OCI-LY1 (cell line): Measurements from ENCODE around the gene OR8B8.
"Not testable (repeated sequence)": the region's sequence is repeated elsewhere in the genome, so short reads cannot be mapped to it uniquely, and the experiment has no call there.

Experiments used
- H2AFZ ChIP-seq: fragments of 200-600 bp; sonication (generic), shearing (Covaris generic); 2 replicates; pipeline ENCODE4 v1.6.0; 2014; ENCODE audit warnings: antibody characterized with exemption, mild to moderate bottlenecking, low read length
- H3F3A ChIP-seq: fragments of 200-600 bp; sonication (generic), shearing (Covaris generic); 2 replicates; pipeline ENCODE4 v1.6.0; 2014; ENCODE audit warnings: mild to moderate bottlenecking, antibody characterized with exemption, low read length, moderate library complexity; ENCODE audit not compliant: insufficient read depth
- H3K27ac ChIP-seq: fragments of 200-600 bp; sonication (generic); 2 replicates; pipeline ENCODE4 v1.5.1; 2014; ENCODE audit warnings: low read length, mixed run types, mild to moderate bottlenecking, low read depth; ENCODE audit not compliant: poor library complexity, severe bottlenecking
- H3K27me3 ChIP-seq: fragments of 200-600 bp; sonication (generic); 2 replicates; pipeline ENCODE4 v1.6.0; 2014; ENCODE audit warnings: antibody characterized with exemption, mild to moderate bottlenecking, low read length, moderate library complexity; ENCODE audit not compliant: insufficient read depth
- H3K36me3 ChIP-seq: fragments of 200-600 bp; sonication (generic); 2 replicates; pipeline ENCODE4 v1.6.1; 2014; ENCODE audit warnings: mild to moderate bottlenecking, antibody characterized with exemption, low read length, moderate library complexity, mixed read lengths; ENCODE audit not compliant: insufficient read depth
- H3K4me1 ChIP-seq: fragments of 200-600 bp; sonication (generic); 2 replicates; pipeline ENCODE4 v1.5.1; 2014; ENCODE audit warnings: mild to moderate bottlenecking, low read length, moderate library complexity; ENCODE audit not compliant: insufficient read depth, severe bottlenecking
- H3K4me2 ChIP-seq: fragments of 200-600 bp; sonication (generic), shearing (Covaris generic); 2 replicates; pipeline ENCODE4 v1.6.1; 2014; ENCODE audit warnings: low read length
- H3K4me3 ChIP-seq: fragments of 200-600 bp; sonication (generic); 2 replicates; pipeline ENCODE4 v1.5.1; 2014; ENCODE audit warnings: low read length, low read depth, mild to moderate bottlenecking, mixed read lengths; ENCODE audit not compliant: poor library complexity, severe bottlenecking
- H3K79me2 ChIP-seq: fragments of 200-600 bp; shearing (Covaris generic); 2 replicates; pipeline ENCODE4 v1.6.1; 2016; ENCODE audit warnings: mixed run types, low read length, mixed read lengths; ENCODE audit not compliant: insufficient read depth
- H3K9ac ChIP-seq: fragments of 200-600 bp; sonication (generic), shearing (Covaris generic); 2 replicates; pipeline ENCODE4 v1.6.1; 2014; ENCODE audit warnings: mild to moderate bottlenecking, low read length, mixed read lengths
- H3K9me2 ChIP-seq: fragments of 200-600 bp; sonication (generic), shearing (Covaris generic); 2 replicates; pipeline ENCODE4 v1.6.1; 2014; ENCODE audit warnings: low read depth, mild to moderate bottlenecking, low read length, mixed read lengths
- H3K9me3 ChIP-seq: fragments of 200-600 bp; shearing (Covaris generic); 2 replicates; pipeline ENCODE4 v1.6.1; 2014; ENCODE audit warnings: low read length, mixed read lengths
- H4K20me1 ChIP-seq: fragments of 200-600 bp; sonication (generic), shearing (Covaris generic); 2 replicates; pipeline ENCODE4 v1.6.0; 2016; ENCODE audit warnings: mild to moderate bottlenecking, low read length; ENCODE audit not compliant: insufficient read depth
- EZH2 ChIP-seq: fragments of 200-600 bp; sonication (generic), shearing (Covaris generic); IDR thresholded peaks from 2 replicates; pipeline ENCODE4 v1.8.0; 2017; ENCODE audit warnings: borderline replicate concordance, mixed run types, mild to moderate bottlenecking, antibody characterized with exemption, low read length, moderate library complexity, mixed read lengths
- TF ChIP-seq, protein P1 (sequence below): fragments of 200-600 bp; sonication (generic), shearing (Covaris generic); IDR thresholded peaks from 2 replicates; pipeline ENCODE4 v1.5.1; 2017; ENCODE audit warnings: mild to moderate bottlenecking, antibody characterized with exemption, low read length, moderate library complexity, mixed read lengths

OR8B8 gene

DNA sequence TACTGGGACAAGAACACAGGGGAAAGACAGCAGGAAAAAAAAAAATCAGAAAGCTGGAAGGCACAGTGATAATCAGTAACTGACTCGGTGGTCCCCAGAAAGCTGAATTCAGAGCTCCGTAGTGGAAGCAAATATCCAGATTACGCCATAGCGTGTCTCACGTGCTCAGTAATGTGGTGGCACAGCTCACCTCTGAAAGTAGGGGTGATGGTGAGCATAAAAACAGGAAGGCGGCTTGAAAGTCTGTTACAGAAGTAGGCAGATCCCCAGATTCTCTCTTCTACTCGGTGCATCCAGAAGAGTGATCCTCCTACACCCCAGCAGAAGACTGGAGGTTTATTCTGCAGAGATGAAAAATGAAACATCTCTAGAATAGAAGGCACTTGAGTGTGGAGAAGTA, 35.6 kb downstream of the OR8B8 start:
- TF ChIP-seq, protein P1, sequence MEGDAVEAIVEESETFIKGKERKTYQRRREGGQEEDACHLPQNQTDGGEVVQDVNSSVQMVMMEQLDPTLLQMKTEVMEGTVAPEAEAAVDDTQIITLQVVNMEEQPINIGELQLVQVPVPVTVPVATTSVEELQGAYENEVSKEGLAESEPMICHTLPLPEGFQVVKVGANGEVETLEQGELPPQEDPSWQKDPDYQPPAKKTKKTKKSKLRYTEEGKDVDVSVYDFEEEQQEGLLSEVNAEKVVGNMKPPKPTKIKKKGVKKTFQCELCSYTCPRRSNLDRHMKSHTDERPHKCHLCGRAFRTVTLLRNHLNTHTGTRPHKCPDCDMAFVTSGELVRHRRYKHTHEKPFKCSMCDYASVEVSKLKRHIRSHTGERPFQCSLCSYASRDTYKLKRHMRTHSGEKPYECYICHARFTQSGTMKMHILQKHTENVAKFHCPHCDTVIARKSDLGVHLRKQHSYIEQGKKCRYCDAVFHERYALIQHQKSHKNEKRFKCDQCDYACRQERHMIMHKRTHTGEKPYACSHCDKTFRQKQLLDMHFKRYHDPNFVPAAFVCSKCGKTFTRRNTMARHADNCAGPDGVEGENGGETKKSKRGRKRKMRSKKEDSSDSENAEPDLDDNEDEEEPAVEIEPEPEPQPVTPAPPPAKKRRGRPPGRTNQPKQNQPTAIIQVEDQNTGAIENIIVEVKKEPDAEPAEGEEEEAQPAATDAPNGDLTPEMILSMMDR, result no peak
- TF ChIP-seq EZH2, result no peak
- H3K36me3 ChIP-seq, result no peaks in the 10 kb centered on the region
- no peak overlapping the region for H3K4me3 ChIP-seq
- H3F3A ChIP-seq, result no peaks in the 10 kb centered on the region
- H3K27me3 ChIP-seq, result no peaks in the 10 kb centered on the region
- no peaks in the 10 kb centered on the region for H3K9me2 ChIP-seq
- H3K4me1 ChIP-seq, result no peaks in the 10 kb centered on the region
- H4K20me1 ChIP-seq, result no peaks in the 10 kb centered on the region
- no peak overlapping the region for H3K4me2 ChIP-seq
- no peaks in the 10 kb centered on the region for H3K9me3 ChIP-seq
- no peak overlapping the region for H3K9ac ChIP-seq
- H3K79me2 ChIP-seq, result no peaks in the 10 kb centered on the region
- no peak overlapping the region for H3K27ac ChIP-seq
- H2AFZ ChIP-seq, result no peak overlapping the region

DNA sequence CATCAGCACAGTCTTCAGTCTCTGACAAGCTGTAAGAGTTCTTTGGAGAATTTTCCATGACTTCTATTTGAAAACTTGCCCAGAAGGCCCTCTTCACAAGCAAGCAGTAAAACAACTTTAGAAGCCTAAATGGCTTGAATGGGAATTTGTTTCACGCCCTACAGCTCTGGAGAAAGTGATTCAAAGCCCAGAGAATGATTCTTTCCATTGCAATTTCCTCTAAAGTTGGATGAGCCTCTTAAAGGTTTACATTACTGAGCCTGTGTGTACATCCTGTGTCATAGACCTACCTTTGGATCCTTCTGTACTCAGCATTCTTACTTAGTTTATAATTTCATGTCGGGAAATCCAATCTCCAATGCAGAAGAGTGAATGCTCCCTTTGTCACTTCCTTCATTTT, 39.9 kb downstream of the OR8B8 start:
- no peaks in the 10 kb centered on the region for H3K9me2 ChIP-seq

DNA sequence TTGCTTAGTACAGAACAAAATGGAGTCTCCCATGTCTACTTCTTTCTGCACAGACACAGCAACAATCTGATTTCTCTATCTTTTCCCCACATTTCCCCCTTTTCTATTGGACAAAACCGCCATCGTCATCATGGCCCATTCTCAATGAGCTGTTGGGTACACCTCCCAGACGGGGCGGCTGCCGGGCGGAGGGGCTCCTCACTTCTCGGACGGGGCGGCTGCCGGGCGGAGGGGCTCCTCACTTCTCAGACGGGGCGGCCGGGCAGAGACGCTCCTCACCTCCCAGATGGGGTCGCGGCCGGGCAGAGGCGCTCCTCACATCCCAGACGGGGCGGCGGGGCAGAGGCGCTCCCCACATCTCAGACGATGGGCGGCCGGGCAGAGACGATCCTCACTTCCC, 42.3 kb downstream of the OR8B8 start:
- H3K27ac ChIP-seq, H3K9me2 ChIP-seq, H3K9ac ChIP-seq, H3K4me3 ChIP-seq, H3K4me1 ChIP-seq, H3K27me3 ChIP-seq, H2AFZ ChIP-seq, H4K20me1 ChIP-seq, H3K4me2 ChIP-seq, H3K79me2 ChIP-seq, H3K9me3 ChIP-seq, H3K36me3 ChIP-seq, H3F3A ChIP-seq: not testable (repeated sequence)

More for the DNA sequence above, 39.9 kb downstream of the OR8B8 start:
- no peaks in the 10 kb centered on the region for H4K20me1 ChIP-seq
- H3K9me3 ChIP-seq, result no peaks in the 10 kb centered on the region
- H3K4me2 ChIP-seq, result no peak overlapping the region
- H3K4me1 ChIP-seq, result no peaks in the 10 kb centered on the region
- no peak overlapping the region for H3K9ac ChIP-seq
- no peaks in the 10 kb centered on the region for H3K27me3 ChIP-seq
- no peak overlapping the region for H3K4me3 ChIP-seq
- H3K36me3 ChIP-seq, result no peaks in the 10 kb centered on the region
- H2AFZ ChIP-seq, result no peak overlapping the region
- no peaks in the 10 kb centered on the region for H3K79me2 ChIP-seq
- TF ChIP-seq, protein P1, result no peak
- TF ChIP-seq EZH2, result no peak
- no peaks in the 10 kb centered on the region for H3F3A ChIP-seq
- no peak overlapping the region for H3K27ac ChIP-seq

DNA sequence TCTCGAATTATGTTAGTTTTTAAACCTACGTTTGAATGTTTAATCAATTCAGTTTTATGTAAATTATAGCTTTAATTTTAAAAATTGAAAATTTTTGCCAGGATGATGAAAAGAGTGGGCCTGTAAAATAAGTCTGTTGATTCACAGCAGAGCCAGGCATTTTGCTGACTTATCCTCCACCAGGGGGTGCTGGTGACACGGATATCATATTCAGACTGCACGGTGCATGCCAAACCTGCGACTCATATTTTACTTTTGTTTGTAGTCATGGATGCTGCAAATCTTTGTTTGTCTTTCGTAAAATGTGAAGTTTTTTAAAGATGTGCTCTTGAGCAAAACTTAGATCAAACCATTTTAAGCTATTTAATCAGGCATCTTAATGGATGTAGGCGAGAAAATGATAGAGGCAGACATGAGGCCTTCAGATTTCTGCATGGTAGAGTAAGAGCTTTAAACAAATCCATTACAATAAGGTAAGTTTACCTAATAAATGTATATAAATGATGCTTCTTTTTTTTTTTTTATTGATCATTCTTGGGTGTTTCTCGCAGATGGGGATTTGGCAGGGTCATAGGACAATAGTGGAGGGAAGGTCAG, 43.1 kb downstream of the OR8B8 start:
- no peaks in the 10 kb centered on the region for H3K79me2 ChIP-seq
- H3K4me2 ChIP-seq, result no peak overlapping the region
- no peaks in the 10 kb centered on the region for H3K4me1 ChIP-seq
- no peak overlapping the region for H2AFZ ChIP-seq
- no peaks in the 10 kb centered on the region for H3K27me3 ChIP-seq
- H3F3A ChIP-seq, result no peaks in the 10 kb centered on the region
- no peak overlapping the region for H3K9ac ChIP-seq
- H3K4me3 ChIP-seq, result no peak overlapping the region
- TF ChIP-seq EZH2, result no peak
- TF ChIP-seq, protein P1, result peak; percentile 63
- H4K20me1 ChIP-seq, result no peaks in the 10 kb centered on the region
- no peaks in the 10 kb centered on the region for H3K9me2 ChIP-seq
- no peaks in the 10 kb centered on the region for H3K36me3 ChIP-seq
- no peaks in the 10 kb centered on the region for H3K9me3 ChIP-seq
- no peak overlapping the region for H3K27ac ChIP-seq
